ENCODE measurements around the gene ZNF724.

DNA sequence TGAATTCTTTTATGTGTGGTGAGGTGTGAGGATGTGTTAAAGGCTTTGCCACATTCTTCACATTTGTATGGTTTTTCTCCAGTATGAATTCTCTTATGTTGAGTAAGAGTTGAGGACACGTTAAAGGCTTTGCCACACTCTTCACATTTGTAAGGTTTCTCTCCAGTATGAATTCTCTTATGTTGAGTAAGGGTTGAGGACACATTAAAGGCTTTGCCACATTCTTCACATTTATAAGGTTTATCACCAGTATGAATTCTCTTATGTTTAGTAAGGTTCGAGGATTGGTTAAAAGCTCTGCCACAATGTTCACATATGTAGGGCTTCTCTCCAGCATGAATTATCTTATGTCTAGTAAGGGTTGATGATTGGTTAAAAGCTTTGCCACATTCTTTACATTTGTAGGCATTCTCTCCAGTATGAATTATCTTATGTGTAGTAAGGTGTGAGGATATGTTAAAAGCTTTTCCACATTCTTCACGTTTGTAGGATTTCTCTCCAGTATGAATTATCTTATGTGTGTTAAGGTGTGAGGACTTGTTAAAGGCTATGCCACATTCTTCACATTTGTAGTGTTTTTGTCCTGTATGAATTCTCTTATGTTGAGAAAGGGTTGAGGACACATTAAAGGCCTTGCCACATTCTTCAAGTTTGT is 27.1 kb downstream of the ZNF724 start:
- TF ChIP-seq STAG1 (CRISPR knock-in tag; IDR thresholded peaks at IDR 0.05) (no peak), TBP (CRISPR knock-in tag; IDR thresholded peaks at IDR 0.05) (no peak), ZNF407 (CRISPR knock-in tag; IDR thresholded peaks at IDR 0.05; ENCODE audit: not compliant biosample characterization) (no peak), NBN (conservative IDR thresholded peaks at IDR 0.05) (no peak), ZNF562 (CRISPR knock-in tag; IDR thresholded peaks at IDR 0.05; ENCODE audit: borderline replicate concordance) (no peak), RBM22 (optimal IDR thresholded peaks at IDR 0.05; ENCODE audit: low read length) (no peak), MZF1 (CRISPR knock-in tag; IDR thresholded peaks at IDR 0.05; ENCODE audit: borderline replicate concordance) (no peak), ZNF598 (CRISPR knock-in tag; IDR thresholded peaks at IDR 0.05; ENCODE audit: borderline replicate concordance) (no peak), SP1 (IDR thresholded peaks at IDR 0.05) (no peak), SP1 (CRISPR knock-in tag; IDR thresholded peaks at IDR 0.05) (no peak), FOSL1 (CRISPR knock-in tag; IDR thresholded peaks at IDR 0.05; ENCODE audit: borderline replicate concordance) (no peak), POLR2AphosphoS5 (IDR thresholded peaks at IDR 0.05; ENCODE audit: low read depth, low read length) (no peak)
